ENCODE measurements around the gene IRF3.

IRF3 gene

GRCh38 chr19:49683814-49684250, 18.2 kb upstream of the IRF3 start:
- Mint-ChIP-seq H3K36me3 (ENCODE audit: low read depth) (peaks cover 91% of the 10 kb centered on the region), H3K27ac (peak overlapping the region; percentile 57), H3K4me1 (ENCODE audit: low read depth) (peaks cover 44% of the 10 kb centered on the region), H3K27me3 (peaks cover 4% of the 10 kb centered on the region), H3K9me3 (no peaks in the 10 kb centered on the region), H3K4me3 (no peak overlapping the region)
- intact Hi-C loops (cut with micrococcal nuclease): no loop called here

GRCh38 chr19:49682274-49682673, 16.6 kb upstream of the IRF3 start:
- Mint-ChIP-seq H3K4me1 (ENCODE audit: low read depth) (peaks cover 42% of the 10 kb centered on the region), H3K36me3 (ENCODE audit: low read depth) (peaks cover 78% of the 10 kb centered on the region), H3K27ac (no peak overlapping the region), H3K4me3 (no peak overlapping the region), H3K9me3 (no peaks in the 10 kb centered on the region), H3K27me3 (no peaks in the 10 kb centered on the region)
- intact Hi-C loops (cut with micrococcal nuclease): no loop called here

DNA sequence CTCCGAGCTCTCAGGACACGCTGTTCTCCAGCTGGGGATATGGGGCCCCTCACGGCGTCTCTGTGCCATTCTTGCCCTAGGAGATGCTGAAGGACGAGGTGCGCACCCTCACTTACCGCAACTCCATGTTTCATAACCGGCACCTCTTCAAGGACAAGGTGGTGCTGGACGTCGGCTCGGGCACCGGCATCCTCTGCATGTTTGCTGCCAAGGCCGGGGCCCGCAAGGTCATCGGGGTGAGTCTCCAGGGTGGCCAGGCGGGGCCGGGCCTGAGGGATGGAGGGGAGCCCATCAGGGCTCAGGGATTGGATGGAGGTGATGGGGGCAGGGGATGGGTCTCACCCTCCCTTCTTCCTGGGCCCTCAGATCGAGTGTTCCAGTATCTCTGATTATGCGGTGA, 16.2 kb upstream of the IRF3 start:
- Mint-ChIP-seq H3K27me3 (no peaks in the 10 kb centered on the region), H3K9me3 (no peaks in the 10 kb centered on the region), H3K4me3 (no peak overlapping the region), H3K36me3 (ENCODE audit: low read depth) (peaks cover 78% of the 10 kb centered on the region), H3K4me1 (ENCODE audit: low read depth) (peaks cover 37% of the 10 kb centered on the region), H3K27ac (no peak overlapping the region)
- intact Hi-C loops (cut with micrococcal nuclease): no loop called here

DNA sequence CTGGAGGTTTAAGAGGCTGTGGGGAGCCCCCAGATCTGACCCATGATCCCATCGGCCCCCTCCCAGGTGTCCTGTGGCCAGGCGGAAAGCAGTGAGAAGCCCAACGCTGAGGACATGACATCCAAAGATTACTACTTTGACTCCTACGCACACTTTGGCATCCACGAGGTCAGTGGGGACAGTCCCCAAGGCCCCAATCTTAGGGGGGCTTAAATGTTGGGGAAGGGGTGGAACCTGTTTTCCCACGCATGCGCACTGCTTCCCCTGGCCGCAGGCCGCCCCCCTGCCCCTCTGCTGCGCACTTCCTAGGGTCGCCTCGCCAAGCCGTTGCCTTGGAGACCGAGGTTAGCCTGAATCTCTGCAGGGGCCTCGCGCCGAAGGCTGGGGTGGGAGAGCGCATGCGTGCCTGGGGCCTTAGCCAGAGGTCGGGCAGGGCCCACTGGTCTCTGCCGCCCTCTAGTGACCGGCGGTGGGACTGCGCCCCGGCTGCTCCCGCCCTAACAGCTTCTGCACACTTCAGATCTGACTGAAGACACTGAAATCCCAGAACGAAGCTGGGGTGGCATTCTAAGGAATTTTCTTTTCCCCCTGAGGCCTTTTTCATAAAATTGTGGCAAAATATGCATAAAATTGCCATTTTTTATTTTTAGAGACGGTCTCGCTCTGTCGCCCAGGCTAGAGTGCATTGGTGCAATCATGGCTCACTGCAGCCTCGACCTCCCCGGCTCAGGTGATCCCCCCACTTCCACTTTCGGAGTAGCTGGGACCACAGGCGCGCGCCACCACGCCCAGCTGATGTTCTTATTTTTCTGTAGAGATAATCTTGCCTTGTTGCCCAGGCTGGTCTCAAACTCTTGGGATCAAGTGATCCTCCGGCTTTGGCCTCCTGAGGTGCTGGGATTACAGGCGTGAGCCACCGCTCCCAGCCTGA, 15.0 kb upstream of the IRF3 start:
- Mint-ChIP-seq H3K9me3 (no peaks in the 10 kb centered on the region), H3K4me3 (no peak overlapping the region), H3K36me3 (ENCODE audit: low read depth) (peaks cover 75% of the 10 kb centered on the region), H3K27ac (peak overlapping the region; percentile 70), H3K27me3 (no peaks in the 10 kb centered on the region), H3K4me1 (ENCODE audit: low read depth) (peaks cover 44% of the 10 kb centered on the region)
- intact Hi-C loops (cut with micrococcal nuclease): no loop called here

DNA sequence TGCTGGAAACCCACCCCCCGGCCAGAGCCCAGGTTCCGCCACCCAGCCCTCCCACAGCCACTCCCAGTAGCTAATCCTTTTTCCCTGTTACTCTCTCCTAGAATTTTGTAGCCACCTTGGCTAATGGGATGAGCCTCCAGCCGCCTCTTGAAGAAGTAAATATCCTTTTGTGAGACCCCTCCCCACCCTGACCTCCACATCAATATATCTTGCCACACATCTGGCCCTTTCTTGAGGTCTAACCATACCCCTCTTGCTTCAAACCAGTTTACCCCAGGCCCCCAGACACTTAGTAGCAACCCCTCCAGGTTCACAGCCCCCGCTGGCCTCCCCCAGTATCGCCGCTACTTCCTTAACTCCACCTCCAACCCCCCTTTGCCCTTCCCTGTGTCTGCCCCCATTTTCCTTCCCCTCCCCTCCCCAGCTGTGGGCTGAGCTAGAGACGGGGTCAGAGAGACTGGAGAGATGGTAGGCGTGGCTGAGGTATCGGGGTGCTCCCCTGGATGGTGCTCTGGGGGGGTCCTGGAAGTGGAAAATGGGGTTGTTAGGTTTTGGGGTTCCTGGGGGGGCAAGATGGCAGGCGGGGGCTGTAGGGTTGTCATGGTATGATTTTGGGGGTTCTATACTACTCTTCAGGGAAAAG, 14.2 kb upstream of the IRF3 start:
- Mint-ChIP-seq H3K27ac (peak overlapping the region; percentile 70), H3K4me1 (ENCODE audit: low read depth) (peaks cover 44% of the 10 kb centered on the region), H3K4me3 (no peak overlapping the region), H3K27me3 (no peaks in the 10 kb centered on the region), H3K9me3 (no peaks in the 10 kb centered on the region), H3K36me3 (ENCODE audit: low read depth) (peaks cover 67% of the 10 kb centered on the region)
- intact Hi-C loops (cut with micrococcal nuclease): loop anchor here (5.0 kb wide), 1 partner anchor 183 kb away; the partner anchor contains the start of gene RPS11

DNA sequence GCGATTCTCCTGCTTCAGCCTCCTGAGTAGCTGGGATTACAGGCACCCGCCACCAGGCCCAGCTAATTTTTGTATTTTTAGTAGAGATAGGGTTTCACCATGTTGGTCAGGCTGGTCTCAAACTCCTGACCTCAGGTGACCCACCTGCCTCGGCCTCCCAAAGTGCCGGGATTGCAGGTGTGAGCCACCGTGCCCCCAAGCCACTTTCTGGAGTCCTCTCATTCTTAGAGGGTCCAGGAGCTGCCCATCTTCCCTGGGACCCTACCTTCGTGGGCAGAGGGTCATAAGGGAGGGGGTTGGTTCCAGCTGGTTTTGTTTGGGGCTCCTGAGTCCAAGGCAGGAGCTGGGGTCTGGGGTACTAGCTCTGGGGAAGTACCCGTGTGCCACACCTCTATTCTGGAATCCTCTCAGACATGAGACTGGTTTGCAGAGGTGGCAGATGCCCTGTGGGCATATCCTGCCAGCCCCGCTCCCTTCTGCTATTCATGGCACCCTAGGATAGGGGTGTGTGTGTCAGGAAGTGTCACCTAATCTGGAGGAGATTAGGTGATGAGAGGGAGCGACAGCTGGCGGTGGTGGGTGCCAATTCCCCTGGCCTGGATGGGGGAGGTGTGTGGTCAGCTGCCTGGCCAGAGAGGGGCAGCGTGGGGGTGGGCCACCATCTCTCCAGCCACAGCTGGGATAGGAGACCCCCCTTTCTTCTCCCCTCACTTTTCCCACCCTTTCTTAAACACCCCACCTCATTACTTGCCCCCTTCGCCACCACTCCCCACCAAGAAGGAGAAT, 13.5 kb upstream of the IRF3 start:
- Mint-ChIP-seq H3K27me3 (no peaks in the 10 kb centered on the region), H3K4me3 (no peak overlapping the region), H3K9me3 (no peaks in the 10 kb centered on the region), H3K36me3 (ENCODE audit: low read depth) (peaks cover 60% of the 10 kb centered on the region), H3K4me1 (ENCODE audit: low read depth) (peaks cover 43% of the 10 kb centered on the region), H3K27ac (peak overlapping the region; percentile 100)
- intact Hi-C loops (cut with micrococcal nuclease): loop anchor here (5.0 kb wide), 1 partner anchor 182 kb away; the partner anchor contains the start of gene RPS11

- H3K4me3 Mint-ChIP-seq: peak overlapping the region; percentile 92
- no peaks in the 10 kb centered on the region for H3K9me3 Mint-ChIP-seq
- peaks cover 55% of the 10 kb centered on the region for H3K36me3 Mint-ChIP-seq (ENCODE audit: low read depth)
- H3K27me3 Mint-ChIP-seq: no peaks in the 10 kb centered on the region
- peak overlapping the region; percentile 100 for H3K27ac Mint-ChIP-seq
- intact Hi-C loops (cut with micrococcal nuclease): loop anchor here (2.0 to 5.0 kb wide), 2 partner anchors 87 to 181 kb away; partner anchors contain the start of genes PRR12 and RPS11
- H3K4me1 Mint-ChIP-seq (ENCODE audit: low read depth): peaks cover 39% of the 10 kb centered on the region
Measured at GRCh38 chr19:49677901-49678674, 12.4 kb upstream of the IRF3 start.

GRCh38 chr19:49677231-49677900, 11.7 kb upstream of the IRF3 start, which contains the start of gene PRMT1:
TSS of gene PRMT1 (plus strand) at chr19:49677271. CDS start at chr19:49677281, 10 bp downstream.
- intact Hi-C loops (cut with micrococcal nuclease): loop anchor here (2.0 to 5.0 kb wide), 2 partner anchors 87 to 180 kb away; partner anchors contain the start of genes PRR12 and RPS11
- Mint-ChIP-seq H3K27ac (peak within 1 kb of the TSS; percentile 100), H3K4me1 (ENCODE audit: low read depth) (peaks cover 42% of the 10 kb centered on the region), H3K27me3 (no peaks in the 10 kb centered on the region), H3K9me3 (no peaks in the 10 kb centered on the region), H3K4me3 (peak within 1 kb of the TSS; percentile 92), H3K36me3 (ENCODE audit: low read depth) (peaks cover 48% of the 10 kb centered on the region)

DNA sequence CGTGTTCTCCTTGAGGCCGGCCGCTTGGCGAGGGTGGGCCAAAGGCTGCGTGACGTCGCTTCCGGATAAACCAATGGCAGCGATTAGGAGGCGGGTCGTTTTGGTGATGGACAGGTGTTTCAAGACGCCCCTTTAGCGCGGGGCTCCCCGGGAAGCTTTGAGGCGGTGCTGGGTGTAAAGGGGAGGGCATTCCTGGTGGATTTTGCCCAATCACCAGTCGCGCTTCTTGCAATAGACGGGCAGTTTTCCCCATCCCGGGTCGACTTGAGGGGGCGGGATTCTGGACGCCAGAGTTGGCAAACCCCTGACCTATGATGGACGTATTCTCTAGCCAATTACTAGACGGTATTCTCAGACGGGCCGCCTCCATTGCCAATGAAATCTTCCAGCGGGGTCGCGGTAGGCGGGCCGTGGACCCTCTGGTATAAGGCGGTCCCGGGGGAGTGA, 11.2 kb upstream of the IRF3 start:
- H3K36me3 Mint-ChIP-seq (ENCODE audit: low read depth): peaks cover 42% of the 10 kb centered on the region
- H3K27me3 Mint-ChIP-seq: no peaks in the 10 kb centered on the region
- H3K4me3 Mint-ChIP-seq: peak overlapping the region; percentile 92
- no peaks in the 10 kb centered on the region for H3K9me3 Mint-ChIP-seq
- intact Hi-C loops (cut with micrococcal nuclease): loop anchor here (1.0 to 5.0 kb wide), 4 partner anchors 12 to 180 kb away; partner anchors contain the start of genes BCL2L12, IRF3, PRR12 and RPS11
- peak overlapping the region; percentile 100 for H3K27ac Mint-ChIP-seq
- H3K4me1 Mint-ChIP-seq (ENCODE audit: low read depth): peaks cover 47% of the 10 kb centered on the region

DNA sequence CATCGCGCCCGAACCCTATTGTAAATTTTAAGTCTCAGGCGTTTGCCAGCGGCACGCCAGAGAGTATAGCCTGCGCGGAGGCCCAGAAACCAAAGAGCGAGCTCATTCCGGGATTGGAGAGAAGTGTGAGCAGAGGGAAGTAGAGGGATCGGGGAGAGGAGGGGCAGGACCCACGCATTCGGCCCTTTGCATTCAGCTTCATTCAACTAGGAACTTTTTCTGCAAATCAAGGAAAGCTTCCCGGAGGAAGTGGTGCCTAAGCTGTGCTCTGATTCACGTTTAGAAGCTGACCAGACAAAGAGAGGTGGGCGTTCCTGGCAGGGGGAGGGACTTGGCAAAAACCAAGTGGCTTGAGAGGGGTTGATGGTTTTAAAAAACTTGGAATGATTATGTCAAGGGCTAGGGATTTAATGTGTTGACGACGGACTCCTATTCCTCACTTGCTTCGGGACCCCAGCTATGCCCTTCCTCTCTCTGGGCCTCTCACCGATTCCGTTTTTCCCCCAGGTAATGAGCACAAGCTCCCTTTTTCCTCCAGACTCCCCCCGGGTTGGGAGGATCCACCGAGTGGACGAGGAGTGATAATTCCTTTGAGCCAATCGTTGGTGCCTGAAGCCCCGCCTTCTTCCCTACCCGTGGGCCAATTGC, 10.6 kb upstream of the IRF3 start:
- Mint-ChIP-seq H3K4me3 (peak overlapping the region; percentile 92), H3K27me3 (no peaks in the 10 kb centered on the region), H3K36me3 (ENCODE audit: low read depth) (peaks cover 37% of the 10 kb centered on the region), H3K27ac (peak overlapping the region; percentile 100), H3K9me3 (no peaks in the 10 kb centered on the region), H3K4me1 (ENCODE audit: low read depth) (peaks cover 50% of the 10 kb centered on the region)
- intact Hi-C loops (cut with micrococcal nuclease): loop anchor here (1.0 to 5.0 kb wide), 4 partner anchors 11 to 179 kb away; partner anchors contain the start of genes BCL2L12, IRF3, PRR12 and RPS11

DNA sequence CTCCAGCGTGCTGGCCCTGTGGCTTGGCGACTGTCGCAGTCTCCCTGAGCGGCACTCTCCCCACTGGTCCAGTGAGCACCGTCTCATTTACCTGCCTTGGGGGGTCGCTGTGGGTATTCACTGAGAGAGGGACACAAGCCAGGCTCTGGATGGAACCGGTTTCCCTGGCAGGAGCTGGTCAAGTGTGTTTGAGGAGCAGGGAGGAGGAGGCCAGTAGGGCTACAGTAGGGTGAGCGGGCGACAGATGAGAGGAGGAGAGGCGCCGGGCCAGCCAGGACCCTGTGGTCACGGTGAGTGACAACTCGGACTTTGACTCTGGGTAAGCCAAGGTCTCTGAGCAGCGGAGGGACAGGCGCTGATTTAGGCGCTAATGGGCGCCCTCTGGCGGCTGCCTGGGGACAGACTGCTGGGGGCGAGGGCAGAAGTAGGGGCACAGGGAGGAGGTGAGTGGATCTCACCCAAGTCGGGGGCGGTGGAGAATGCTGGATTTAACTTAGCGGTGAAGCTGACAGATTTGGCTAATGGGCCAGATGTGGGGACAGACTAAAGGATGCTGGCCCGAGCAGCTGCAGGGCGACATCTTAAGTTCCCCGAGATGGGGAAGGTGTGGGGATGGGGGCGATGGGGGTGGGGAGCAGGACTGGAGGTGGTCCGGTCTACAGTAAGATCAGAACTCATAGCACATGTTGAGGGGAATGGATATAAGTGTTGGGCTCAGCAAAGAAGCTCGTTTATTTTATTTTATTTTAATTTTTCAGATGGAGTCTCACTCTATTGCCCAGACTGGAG, 6.7 kb upstream of the IRF3 start:
- H3K36me3 Mint-ChIP-seq (ENCODE audit: low read depth): peaks cover 26% of the 10 kb centered on the region
- intact Hi-C loops (cut with micrococcal nuclease): no loop called here
- H3K9me3 Mint-ChIP-seq: no peaks in the 10 kb centered on the region
- peaks cover 35% of the 10 kb centered on the region for H3K4me1 Mint-ChIP-seq (ENCODE audit: low read depth)
- no peak overlapping the region for H3K4me3 Mint-ChIP-seq
- H3K27me3 Mint-ChIP-seq: no peaks in the 10 kb centered on the region
- H3K27ac Mint-ChIP-seq: peak overlapping the region; percentile 13

Data from dendritic cell treated with granulocyte-macrophage colony-stimulating factor and Interleukin-4, amounts not matched to agents 40 ng/mL and 50 ng/mL, for 4 days (primary cell).